C4-2B (cell line): ENCODE data around the gene SRSF10.

Experiments used
- ZFX ChIP-seq: fragments of 450-650 bp; IDR thresholded peaks from 2 replicates; pipeline ENCODE4 v1.6.1; 2017
- TF ChIP-seq, protein P1 (sequence below): fragments of 450-650 bp; conservative IDR thresholded peaks from 2 replicates; pipeline ENCODE4 v1.5.1; 2017; ENCODE audit warnings: mild to moderate bottlenecking

DNA sequence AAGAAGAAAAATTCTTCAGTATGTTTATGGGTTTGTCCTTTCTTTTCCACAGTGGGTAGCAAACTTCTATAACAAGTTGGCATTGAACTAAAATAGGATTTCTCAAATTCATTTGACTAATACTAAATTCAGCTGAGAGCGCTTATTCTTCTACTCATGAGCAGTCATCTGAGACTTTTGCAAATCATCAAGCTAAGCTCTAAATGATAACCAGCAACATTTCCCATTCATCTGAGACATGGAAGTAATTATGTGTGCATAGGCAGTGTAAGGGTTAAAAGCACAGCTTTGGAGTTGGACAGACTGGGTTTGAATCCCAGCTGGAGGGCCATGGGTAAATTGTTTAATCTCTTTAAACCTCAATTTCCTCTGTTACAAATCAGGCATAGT is 48.6 kb downstream of the SRSF10 start:
- TF ChIP-seq, protein P1, sequence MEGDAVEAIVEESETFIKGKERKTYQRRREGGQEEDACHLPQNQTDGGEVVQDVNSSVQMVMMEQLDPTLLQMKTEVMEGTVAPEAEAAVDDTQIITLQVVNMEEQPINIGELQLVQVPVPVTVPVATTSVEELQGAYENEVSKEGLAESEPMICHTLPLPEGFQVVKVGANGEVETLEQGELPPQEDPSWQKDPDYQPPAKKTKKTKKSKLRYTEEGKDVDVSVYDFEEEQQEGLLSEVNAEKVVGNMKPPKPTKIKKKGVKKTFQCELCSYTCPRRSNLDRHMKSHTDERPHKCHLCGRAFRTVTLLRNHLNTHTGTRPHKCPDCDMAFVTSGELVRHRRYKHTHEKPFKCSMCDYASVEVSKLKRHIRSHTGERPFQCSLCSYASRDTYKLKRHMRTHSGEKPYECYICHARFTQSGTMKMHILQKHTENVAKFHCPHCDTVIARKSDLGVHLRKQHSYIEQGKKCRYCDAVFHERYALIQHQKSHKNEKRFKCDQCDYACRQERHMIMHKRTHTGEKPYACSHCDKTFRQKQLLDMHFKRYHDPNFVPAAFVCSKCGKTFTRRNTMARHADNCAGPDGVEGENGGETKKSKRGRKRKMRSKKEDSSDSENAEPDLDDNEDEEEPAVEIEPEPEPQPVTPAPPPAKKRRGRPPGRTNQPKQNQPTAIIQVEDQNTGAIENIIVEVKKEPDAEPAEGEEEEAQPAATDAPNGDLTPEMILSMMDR = no peak
- TF ChIP-seq ZFX = no peak
